Upper lobe of left lung (tissue), 6 donors: ENCODE results near the gene PNPLA6. TPM values are rescaled to one million over a fixed set of nuclear protein-coding genes. Genes with fewer than 3 reads are reported as not detected.
A peak's percentile ranks its signal among the peaks of the same experiment; 100 is the strongest.

Source experiments
- ATAC-seq, 2 donors: fragments of 200-7000 bp; cut with Tn5 transposase; one replicate each; pipeline ENCODE4 v1.9.1; 2022; ENCODE audit warnings: mild to moderate bottlenecking in 2 of 2, moderate library complexity in 2 of 2; ENCODE audit not compliant: low FRiP score in 2 of 2
- DNase-seq, 2 donors: peaks; one replicate each; pipeline ENCODE4 v3.0.0-alpha.2; 2019 to 2020
- H3K27ac ChIP-seq, 4 donors: fragments of 200-600 bp; sonication (generic); one replicate each; pipeline ENCODE4 v1.5.1; 2016 to 2019
- H3K27me3 ChIP-seq, 4 donors: fragments of 200-600 bp; sonication (generic); one replicate each; pipeline ENCODE4 v1.5.1; 2017 to 2019
- H3K36me3 ChIP-seq, 4 donors: fragments of 200-600 bp; sonication (generic); one replicate each; pipeline ENCODE4 v1.5.1; 2016 to 2019
- H3K4me1 ChIP-seq, 4 donors: fragments of 200-600 bp; sonication (generic); one replicate each; pipeline ENCODE4 v1.5.1; 2018 to 2019
- H3K4me3 ChIP-seq, 4 donors: fragments of 200-600 bp; sonication (generic); one replicate each; pipeline ENCODE4 v1.5.1; 2017 to 2019; ENCODE audit warnings: mild to moderate bottlenecking in 2 of 4, moderate library complexity in 1 of 4
- H3K9me3 ChIP-seq, 4 donors: fragments of 200-600 bp; sonication (generic); one replicate each; pipeline ENCODE4 v1.5.1; 2018 to 2019
- CTCF ChIP-seq, 6 experiments: fragments of 450-650 bp in 4 of 6; fragments of 200-600 bp in 2 of 6; sonication (generic) in 2 of 6; IDR thresholded peaks; one replicate each; pipeline ENCODE4 v1.5.1; 2016 to 2019; ENCODE audit warnings: antibody characterized with exemption in 6 of 6
- EP300 ChIP-seq, 4 donors: sonication (generic); formaldehyde crosslinking; IDR thresholded peaks; one replicate each; pipeline ENCODE4 v1.5.1; 2017; ENCODE audit warnings: antibody characterized with exemption in 4 of 4, control low read depth in 2 of 4
- POLR2A ChIP-seq, 4 donors: fragments of 450-650 bp; IDR thresholded peaks; one replicate each; pipeline ENCODE4 v1.5.1; 2016 to 2017; ENCODE audit warnings: antibody characterized with exemption in 4 of 4, mild to moderate bottlenecking in 2 of 4
- POLR2AphosphoS5 ChIP-seq, 2 donors: sonication (generic); formaldehyde crosslinking; IDR thresholded peaks; one replicate each; pipeline ENCODE4 v1.5.1; 2017; ENCODE audit warnings: antibody characterized with exemption in 2 of 2
- WGBS, 2 donors: methylation state at CpG; one replicate each; pipeline ENCODE4 v1.1.5; 2017 to 2018; 5-methylcytosine and 5-hydroxymethylcytosine counted together
- total RNA-seq, 6 donors: library from RNA; depleted of rRNA in 4 of 6; stranded (reverse); fragments of >200 nt in 4 of 6; gene quantifications; one replicate each; pipeline versions ENCODE4 v1.1.0 to v1.2.1, GENCODE V29; 2016 to 2021
- donor health status: DM: no; HTN: no; CAD: no; lungs with moderate emphysema.
- donor health status: DM: no; HTN: yes; CAD: no; lungs with severe emphysema.

Gene PNPLA6
- total RNA-seq, 6 donors from 2014 or later = 125 to 412 (median 328) TPM

- Histone ChIP-seq H3K27ac (no peak overlapping the region), H3K4me1 (peaks cover 0 to 6% (median 0%) of the 10 kb centered on the region in 4 donors), H3K36me3 (peaks cover 5 to 52% (median 37%) of the 10 kb centered on the region in 4 donors), H3K9me3 (no peaks in the 10 kb centered on the region), H3K27me3 (no peaks in the 10 kb centered on the region), H3K4me3 (no peak overlapping the region)
- peak in 1 of 2 donors; percentile 76 for DNase-seq
- TF ChIP-seq CTCF (IDR thresholded peaks at IDR 0.05) (no peak), POLR2A (IDR thresholded peaks at IDR 0.05) (no peak), EP300 (IDR thresholded peaks at IDR 0.05) (no peak), POLR2AphosphoS5 (IDR thresholded peaks at IDR 0.05) (no peak)
- WGBS, 2 donors = 94 to 96% methylated on average over 32 to 41 of the region's 41 CpGs
- ATAC-seq = peak in 1 of 2 donors; percentile 7
Observed at GRCh38 chr19:7550169-7550770, 14.8 kb downstream of the PNPLA6 start.

GRCh38 chr19:7550987-7551761 lies 15.7 kb downstream of the PNPLA6 start:
- ATAC-seq = peak; percentile 73 to 91
- Histone ChIP-seq H3K27ac (peak overlapping the region in 2 of 4 donors; percentile 23 to 54), H3K4me1 (peaks cover 0 to 6% (median 0%) of the 10 kb centered on the region in 4 donors), H3K36me3 (peaks cover 5 to 59% (median 43%) of the 10 kb centered on the region in 4 donors), H3K4me3 (peak overlapping the region in 3 of 4 donors; percentile 34 to 46 (median 39)), H3K27me3 (no peaks in the 10 kb centered on the region), H3K9me3 (no peaks in the 10 kb centered on the region)
- TF ChIP-seq CTCF (IDR thresholded peaks at IDR 0.05) = no peak
- no peak for TF ChIP-seq POLR2A (IDR thresholded peaks at IDR 0.05)
- TF ChIP-seq POLR2AphosphoS5 (IDR thresholded peaks at IDR 0.05) = peak in 1 of 2 donors; percentile 6
- DNase-seq = peak; percentile 86
- WGBS, 2 donors = 45 to 65% methylated on average over 27 to 35 of the region's 51 CpGs

GRCh38 chr19:7552781-7553180 lies 17.3 kb downstream of the PNPLA6 start:
- H3K4me1 ChIP-seq = peaks cover 0 to 6% (median 0%) of the 10 kb centered on the region in 4 donors
- TF ChIP-seq POLR2A (IDR thresholded peaks at IDR 0.05) (no peak), CTCF (IDR thresholded peaks at IDR 0.05) (no peak), POLR2AphosphoS5 (IDR thresholded peaks at IDR 0.05) (no peak), EP300 (IDR thresholded peaks at IDR 0.05) (no peak)
- H3K4me3 ChIP-seq = no peak overlapping the region
- 66 to 97% methylated on average over 2 of the region's 2 CpGs for WGBS, 2 donors
- H3K27ac ChIP-seq = no peak overlapping the region
- H3K36me3 ChIP-seq = peaks cover 17 to 75% (median 58%) of the 10 kb centered on the region in 4 donors
- DNase-seq (no peak), ATAC-seq (no peak)
- no peaks in the 10 kb centered on the region for H3K27me3 ChIP-seq
- H3K9me3 ChIP-seq = no peaks in the 10 kb centered on the region

- peaks cover 22 to 91% (median 74%) of the 10 kb centered on the region in 4 donors for H3K36me3 ChIP-seq
- peaks cover 0 to 6% (median 0%) of the 10 kb centered on the region in 4 donors for H3K4me1 ChIP-seq
- ATAC-seq = no peak
- peak in 1 of 2 donors; percentile 81 for DNase-seq
- H3K9me3 ChIP-seq = no peaks in the 10 kb centered on the region
- H3K4me3 ChIP-seq = no peak overlapping the region
- 60 to 91% methylated on average over 1 to 28 of the region's 28 CpGs for WGBS, 2 donors
- H3K27me3 ChIP-seq = no peaks in the 10 kb centered on the region
- no peak for TF ChIP-seq POLR2A (IDR thresholded peaks at IDR 0.05)
- no peak for TF ChIP-seq POLR2AphosphoS5 (IDR thresholded peaks at IDR 0.05)
- TF ChIP-seq EP300 (IDR thresholded peaks at IDR 0.05) = no peak
- H3K27ac ChIP-seq = no peak overlapping the region
Observed at GRCh38 chr19:7554565-7554964, 19.0 kb downstream of the PNPLA6 start.
